Measurements from ENCODE around the gene RPS6KC1. TPM values are rescaled to one million over a fixed set of nuclear protein-coding genes. Genes with fewer than 3 reads are reported as not detected.

Gene RPS6KC1
- total RNA-seq, 1 experiment from 2014 or later, result 20.5 TPM

- Histone ChIP-seq H3K27me3 (ENCODE audit: control insufficient read depth, insufficient read depth, low read length) (no peaks in the 10 kb centered on the region), H3K27ac (ENCODE audit: low read length) (no peak overlapping the region), H3K9me3 (ENCODE audit: control insufficient read depth, insufficient read depth, low read depth, low read length) (no peaks in the 10 kb centered on the region), H3K4me1 (ENCODE audit: control insufficient read depth, insufficient read depth, low read length) (no peaks in the 10 kb centered on the region), H3K4me3 (ENCODE audit: low read depth in 2 of 2, low read length in 2 of 2) (no peak overlapping the region), H3K36me3 (ENCODE audit: control insufficient read depth, insufficient read depth, low read length) (no peaks in the 10 kb centered on the region)
- intact Hi-C loops (cut with micrococcal nuclease; ENCODE audit: unreplicated experiment) (no loop called here), in situ Hi-C loops (cut with HindIII; ENCODE audit: low pct_unique_long_range_greater_than_20kb, low sequenced_read_pairs) (no loop called here)
- DNase-seq (ENCODE audit: low read depth, low spot score), result no peak
- ATAC-seq, result no peak
- ChIA-PET CTCF (no interaction called here), POLR2A (no interaction called here)
- no peak for TF ChIP-seq REST (IDR thresholded peaks at IDR 0.05; ENCODE audit: insufficient read depth in 1 of 2, low read depth in 2 of 2, low read length in 1 of 2)
- TF ChIP-seq POLR2AphosphoS5 (IDR thresholded peaks at IDR 0.05; ENCODE audit: low read depth, low read length), result no peak
- no peak for TF ChIP-seq CTCF (IDR thresholded peaks at IDR 0.05)
- TF ChIP-seq TCF7L2 (IDR thresholded peaks at IDR 0.05; ENCODE audit: low read depth, low read length), result no peak
- no peak for TF ChIP-seq SIN3A (IDR thresholded peaks at IDR 0.05; ENCODE audit: borderline replicate concordance, insufficient read depth, low read depth, low read length)
- no TSS peak for BruUV-seq (replicated peaks)
Measured at GRCh38 chr1:213291526-213291925, 240.5 kb downstream of the RPS6KC1 start.

- POLR2A ChIA-PET, result no interaction called here
- Histone ChIP-seq H3K4me1 (ENCODE audit: control insufficient read depth, insufficient read depth, low read length) (no peaks in the 10 kb centered on the region), H3K27ac (ENCODE audit: low read length) (no peak overlapping the region), H3K9me3 (ENCODE audit: control insufficient read depth, insufficient read depth, low read depth, low read length) (no peaks in the 10 kb centered on the region; the same call in 1 of the 2 replicates), H3K36me3 (ENCODE audit: control insufficient read depth, insufficient read depth, low read length) (no peaks in the 10 kb centered on the region), H3K4me3 (ENCODE audit: low read depth in 2 of 2, low read length in 2 of 2) (no peak overlapping the region), H3K27me3 (ENCODE audit: control insufficient read depth, insufficient read depth, low read length) (no peaks in the 10 kb centered on the region)
- intact Hi-C loops (cut with micrococcal nuclease; ENCODE audit: unreplicated experiment), result no loop called here
- CTCF ChIA-PET, result no interaction called here
- ATAC-seq (no peak), DNase-seq (ENCODE audit: low read depth, low spot score) (no peak)
- no TSS peak for BruUV-seq (replicated peaks)
- in situ Hi-C loops (cut with HindIII; ENCODE audit: low pct_unique_long_range_greater_than_20kb, low sequenced_read_pairs), result no loop called here
- TF ChIP-seq REST (IDR thresholded peaks at IDR 0.05; ENCODE audit: insufficient read depth in 1 of 2, low read depth in 2 of 2, low read length in 1 of 2), result no peak
- TF ChIP-seq TCF7L2 (IDR thresholded peaks at IDR 0.05; ENCODE audit: low read depth, low read length), result no peak
- TF ChIP-seq POLR2AphosphoS5 (IDR thresholded peaks at IDR 0.05; ENCODE audit: low read depth, low read length), result no peak
- TF ChIP-seq CTCF (IDR thresholded peaks at IDR 0.05), result no peak
Measured at GRCh38 chr1:213292614-213293013, 241.6 kb downstream of the RPS6KC1 start.

Measured in Panc1 (cell line).